ENCODE results near the gene NDUFB10. TPM values are rescaled to one million over a fixed set of nuclear protein-coding genes. Genes with fewer than 3 reads are reported as not detected.

The NDUFB10 gene
- total and polyA plus RNA-seq, 2 experiments from 2014 or later: 244 to 495 TPM

GRCh38 chr16:1983544-1984346 lies 24.4 kb downstream of the NDUFB10 start, which contains the start of gene GFER:
Gene GFER (plus strand): TSS chr16:1984193. CDS start chr16:1984219, 26 bp downstream.
- peak; percentile 98 for DNase-seq (ENCODE audit: low spot score)
- H3K79me2 ChIP-seq (replicated peaks; ENCODE audit: insufficient read depth): peaks cover 4% of the 10 kb centered on the region; the same call in 1 of the 2 replicates
- Mint-ChIP-seq H3K36me3 (ENCODE audit: low read depth) (peaks cover 17% of the 10 kb centered on the region), H3K4me3 (peak within 1 kb of the TSS; percentile 92), H3K9me3 (no peaks in the 10 kb centered on the region), H3K27me3 (ENCODE audit: insufficient read depth, low read depth, poor library complexity) (peaks cover 65% of the 10 kb centered on the region), H3K27ac (peak within 1 kb of the TSS; percentile 89), H3K4me1 (peaks cover 26% of the 10 kb centered on the region)
- no peaks in the 10 kb centered on the region for H3K9me2 ChIP-seq (ENCODE audit: insufficient read depth)
- H3K4me3 ChIP-seq: peak within 1 kb of the TSS; percentile 95
- H3K4me1 ChIP-seq (ENCODE audit: insufficient read depth): peaks cover 21% of the 10 kb centered on the region
- TF ChIP-seq EZH2phosphoT487 (IDR thresholded peaks at IDR 0.05; ENCODE audit: unreplicated experiment) (no peak), REST (IDR thresholded peaks at IDR 0.05; ENCODE audit: unreplicated experiment) (no peak), NANOG (IDR thresholded peaks at IDR 0.05; ENCODE audit: borderline replicate concordance) (no peak), JUNB (IDR thresholded peaks at IDR 0.05; ENCODE audit: unreplicated experiment) (no peak), POLR2AphosphoS5 (IDR thresholded peaks at IDR 0.05; ENCODE audit: low read depth) (peak; percentile 60), CREB1 (CRISPR knock-in tag; IDR thresholded peaks at IDR 0.05; ENCODE audit: low read depth) (peak; percentile 37; the same call in 1 of the 2 replicates), STAT1 (IDR thresholded peaks at IDR 0.05; ENCODE audit: unreplicated experiment) (no peak), ZNF114 (CRISPR knock-in tag; IDR thresholded peaks at IDR 0.05) (no peak), EZH2 (IDR thresholded peaks at IDR 0.05; ENCODE audit: low read depth, unreplicated experiment) (no peak), ZNF331 (CRISPR knock-in tag; IDR thresholded peaks at IDR 0.05; ENCODE audit: low read depth) (no peak)
- TF ChIP-seq, protein P1, sequence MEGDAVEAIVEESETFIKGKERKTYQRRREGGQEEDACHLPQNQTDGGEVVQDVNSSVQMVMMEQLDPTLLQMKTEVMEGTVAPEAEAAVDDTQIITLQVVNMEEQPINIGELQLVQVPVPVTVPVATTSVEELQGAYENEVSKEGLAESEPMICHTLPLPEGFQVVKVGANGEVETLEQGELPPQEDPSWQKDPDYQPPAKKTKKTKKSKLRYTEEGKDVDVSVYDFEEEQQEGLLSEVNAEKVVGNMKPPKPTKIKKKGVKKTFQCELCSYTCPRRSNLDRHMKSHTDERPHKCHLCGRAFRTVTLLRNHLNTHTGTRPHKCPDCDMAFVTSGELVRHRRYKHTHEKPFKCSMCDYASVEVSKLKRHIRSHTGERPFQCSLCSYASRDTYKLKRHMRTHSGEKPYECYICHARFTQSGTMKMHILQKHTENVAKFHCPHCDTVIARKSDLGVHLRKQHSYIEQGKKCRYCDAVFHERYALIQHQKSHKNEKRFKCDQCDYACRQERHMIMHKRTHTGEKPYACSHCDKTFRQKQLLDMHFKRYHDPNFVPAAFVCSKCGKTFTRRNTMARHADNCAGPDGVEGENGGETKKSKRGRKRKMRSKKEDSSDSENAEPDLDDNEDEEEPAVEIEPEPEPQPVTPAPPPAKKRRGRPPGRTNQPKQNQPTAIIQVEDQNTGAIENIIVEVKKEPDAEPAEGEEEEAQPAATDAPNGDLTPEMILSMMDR (conservative IDR thresholded peaks at IDR 0.05; ENCODE audit: low read depth in 2 of 2): peak; percentile 32 to 56; a peak in 2 of 4 replicates
- TF ChIP-seq, protein P2, sequence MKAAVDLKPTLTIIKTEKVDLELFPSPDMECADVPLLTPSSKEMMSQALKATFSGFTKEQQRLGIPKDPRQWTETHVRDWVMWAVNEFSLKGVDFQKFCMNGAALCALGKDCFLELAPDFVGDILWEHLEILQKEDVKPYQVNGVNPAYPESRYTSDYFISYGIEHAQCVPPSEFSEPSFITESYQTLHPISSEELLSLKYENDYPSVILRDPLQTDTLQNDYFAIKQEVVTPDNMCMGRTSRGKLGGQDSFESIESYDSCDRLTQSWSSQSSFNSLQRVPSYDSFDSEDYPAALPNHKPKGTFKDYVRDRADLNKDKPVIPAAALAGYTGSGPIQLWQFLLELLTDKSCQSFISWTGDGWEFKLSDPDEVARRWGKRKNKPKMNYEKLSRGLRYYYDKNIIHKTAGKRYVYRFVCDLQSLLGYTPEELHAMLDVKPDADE (IDR thresholded peaks at IDR 0.05): no peak
- TF ChIP-seq, protein P3, sequence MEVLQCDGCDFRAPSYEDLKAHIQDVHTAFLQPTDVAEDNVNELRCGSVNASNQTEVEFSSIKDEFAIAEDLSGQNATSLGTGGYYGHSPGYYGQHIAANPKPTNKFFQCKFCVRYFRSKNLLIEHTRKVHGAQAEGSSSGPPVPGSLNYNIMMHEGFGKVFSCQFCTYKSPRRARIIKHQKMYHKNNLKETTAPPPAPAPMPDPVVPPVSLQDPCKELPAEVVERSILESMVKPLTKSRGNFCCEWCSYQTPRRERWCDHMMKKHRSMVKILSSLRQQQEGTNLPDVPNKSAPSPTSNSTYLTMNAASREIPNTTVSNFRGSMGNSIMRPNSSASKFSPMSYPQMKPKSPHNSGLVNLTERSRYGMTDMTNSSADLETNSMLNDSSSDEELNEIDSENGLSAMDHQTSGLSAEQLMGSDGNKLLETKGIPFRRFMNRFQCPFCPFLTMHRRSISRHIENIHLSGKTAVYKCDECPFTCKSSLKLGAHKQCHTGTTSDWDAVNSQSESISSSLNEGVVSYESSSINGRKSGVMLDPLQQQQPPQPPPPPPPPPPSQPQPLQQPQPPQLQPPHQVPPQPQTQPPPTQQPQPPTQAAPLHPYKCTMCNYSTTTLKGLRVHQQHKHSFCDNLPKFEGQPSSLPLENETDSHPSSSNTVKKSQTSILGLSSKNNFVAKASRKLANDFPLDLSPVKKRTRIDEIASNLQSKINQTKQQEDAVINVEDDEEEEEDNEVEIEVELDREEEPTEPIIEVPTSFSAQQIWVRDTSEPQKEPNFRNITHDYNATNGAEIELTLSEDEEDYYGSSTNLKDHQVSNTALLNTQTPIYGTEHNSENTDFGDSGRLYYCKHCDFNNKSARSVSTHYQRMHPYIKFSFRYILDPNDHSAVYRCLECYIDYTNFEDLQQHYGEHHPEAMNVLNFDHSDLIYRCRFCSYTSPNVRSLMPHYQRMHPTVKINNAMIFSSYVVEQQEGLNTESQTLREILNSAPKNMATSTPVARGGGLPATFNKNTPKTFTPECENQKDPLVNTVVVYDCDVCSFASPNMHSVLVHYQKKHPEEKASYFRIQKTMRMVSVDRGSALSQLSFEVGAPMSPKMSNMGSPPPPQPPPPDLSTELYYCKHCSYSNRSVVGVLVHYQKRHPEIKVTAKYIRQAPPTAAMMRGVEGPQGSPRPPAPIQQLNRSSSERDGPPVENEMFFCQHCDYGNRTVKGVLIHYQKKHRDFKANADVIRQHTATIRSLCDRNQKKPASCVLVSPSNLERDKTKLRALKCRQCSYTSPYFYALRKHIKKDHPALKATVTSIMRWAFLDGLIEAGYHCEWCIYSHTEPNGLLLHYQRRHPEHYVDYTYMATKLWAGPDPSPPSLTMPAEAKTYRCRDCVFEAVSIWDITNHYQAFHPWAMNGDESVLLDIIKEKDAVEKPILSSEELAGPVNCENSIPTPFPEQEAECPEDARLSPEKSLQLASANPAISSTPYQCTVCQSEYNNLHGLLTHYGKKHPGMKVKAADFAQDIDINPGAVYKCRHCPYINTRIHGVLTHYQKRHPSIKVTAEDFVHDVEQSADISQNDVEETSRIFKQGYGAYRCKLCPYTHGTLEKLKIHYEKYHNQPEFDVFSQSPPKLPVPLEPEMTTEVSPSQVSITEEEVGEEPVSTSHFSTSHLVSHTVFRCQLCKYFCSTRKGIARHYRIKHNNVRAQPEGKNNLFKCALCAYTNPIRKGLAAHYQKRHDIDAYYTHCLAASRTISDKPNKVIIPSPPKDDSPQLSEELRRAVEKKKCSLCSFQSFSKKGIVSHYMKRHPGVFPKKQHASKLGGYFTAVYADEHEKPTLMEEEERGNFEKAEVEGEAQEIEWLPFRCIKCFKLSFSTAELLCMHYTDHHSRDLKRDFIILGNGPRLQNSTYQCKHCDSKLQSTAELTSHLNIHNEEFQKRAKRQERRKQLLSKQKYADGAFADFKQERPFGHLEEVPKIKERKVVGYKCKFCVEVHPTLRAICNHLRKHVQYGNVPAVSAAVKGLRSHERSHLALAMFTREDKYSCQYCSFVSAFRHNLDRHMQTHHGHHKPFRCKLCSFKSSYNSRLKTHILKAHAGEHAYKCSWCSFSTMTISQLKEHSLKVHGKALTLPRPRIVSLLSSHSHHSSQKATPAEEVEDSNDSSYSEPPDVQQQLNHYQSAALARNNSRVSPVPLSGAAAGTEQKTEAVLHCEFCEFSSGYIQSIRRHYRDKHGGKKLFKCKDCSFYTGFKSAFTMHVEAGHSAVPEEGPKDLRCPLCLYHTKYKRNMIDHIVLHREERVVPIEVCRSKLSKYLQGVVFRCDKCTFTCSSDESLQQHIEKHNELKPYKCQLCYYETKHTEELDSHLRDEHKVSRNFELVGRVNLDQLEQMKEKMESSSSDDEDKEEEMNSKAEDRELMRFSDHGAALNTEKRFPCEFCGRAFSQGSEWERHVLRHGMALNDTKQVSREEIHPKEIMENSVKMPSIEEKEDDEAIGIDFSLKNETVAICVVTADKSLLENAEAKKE (CRISPR knock-in tag; IDR thresholded peaks at IDR 0.05): no peak
- no peaks in the 10 kb centered on the region for H3K36me3 ChIP-seq (ENCODE audit: insufficient read depth)
- ATAC-seq: peak; percentile 67
- H4K20me1 ChIP-seq (replicated peaks; ENCODE audit: insufficient read depth): no peaks in the 10 kb centered on the region; the same call in none of the 2 replicates
- peak within 1 kb of the TSS; percentile 96 for H3K4me2 ChIP-seq
- H3F3A ChIP-seq (replicated peaks; ENCODE audit: low read depth): peaks cover 35% of the 10 kb centered on the region
- H2AFZ ChIP-seq: peak within 1 kb of the TSS; percentile 87
- H3K27me3 ChIP-seq (ENCODE audit: insufficient read depth): peaks cover 46% of the 10 kb centered on the region
- peak within 1 kb of the TSS; percentile 50; the same call in 1 of the 2 replicates for H3K27ac ChIP-seq (ENCODE audit: low read depth)
